ENCODE measurements around the gene SRF. TPM values are rescaled to one million over a fixed set of nuclear protein-coding genes. Genes with fewer than 3 reads are reported as not detected.

Gene SRF
- total RNA-seq, 4 donors from 2014 or later: 26.7 to 32.6 (median 29.6) TPM

DNA sequence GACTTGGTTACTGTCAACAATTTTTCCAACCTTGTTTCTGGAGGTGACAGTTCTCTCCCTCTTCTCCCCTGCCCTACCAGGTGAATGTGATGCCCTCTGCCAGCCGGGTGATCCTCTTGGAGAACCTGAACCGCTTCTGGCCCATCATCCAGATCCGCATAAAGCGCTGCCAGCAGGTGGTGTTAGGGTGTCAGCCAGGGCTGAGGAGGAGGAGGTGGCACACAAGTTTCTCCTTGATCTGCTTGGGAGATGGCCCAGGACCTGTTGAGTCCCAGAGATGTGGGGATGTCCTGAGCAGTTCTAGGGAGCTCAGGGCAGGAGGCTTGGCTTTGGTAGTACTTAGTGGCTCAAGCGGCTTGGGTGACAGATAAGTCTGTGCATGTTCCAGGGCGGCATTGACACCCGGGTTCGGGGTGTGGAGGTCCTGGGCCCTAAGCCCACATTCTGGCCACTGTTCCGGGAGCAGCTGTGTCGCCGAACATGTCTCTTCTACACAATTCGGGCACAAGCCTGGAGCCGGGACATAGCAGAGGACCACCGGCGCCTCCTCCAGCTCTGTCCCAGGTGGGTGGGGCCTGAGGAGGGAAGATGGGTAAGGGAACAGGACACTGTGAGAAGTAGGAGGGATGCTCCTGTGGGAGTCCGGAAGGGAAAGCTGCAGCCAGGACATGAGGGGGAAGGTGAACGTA is 32.1 kb downstream of the SRF start:
- 96% methylated on average over 10 of the region's 17 CpGs; no CpG with 5 or more reads in 1 of the 2 donors for WGBS, 2 donors (ENCODE audit: low coverage in 1 of 2)
- in situ Hi-C loops (cut with MboI; ENCODE audit: low pct_ligation_motif_present in 1 of 4, low pct_unique_long_range_greater_than_20kb in 1 of 4, low sequenced_read_pairs in 3 of 4) (no loop called here), intact Hi-C loops (cut with DNase I; ENCODE audit: low total_unique reads) (no loop called here)

DNA sequence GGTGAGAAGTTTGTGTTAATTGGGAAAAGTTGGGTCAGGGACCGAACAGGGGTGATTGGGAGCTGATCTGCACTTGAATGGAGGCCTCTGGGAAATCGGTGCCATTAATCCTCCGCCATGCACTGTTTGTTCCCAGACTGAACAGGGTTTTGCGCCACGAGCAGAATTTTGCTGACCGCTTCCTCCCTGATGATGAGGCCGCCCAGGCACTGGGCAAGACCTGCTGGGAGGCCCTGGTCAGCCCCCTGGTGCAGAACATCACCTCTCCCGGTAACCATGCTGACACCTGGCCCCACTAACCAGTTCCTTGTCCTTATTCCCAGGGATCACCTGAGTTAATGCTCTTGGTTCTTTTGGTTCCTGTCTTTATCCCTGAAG is 32.6 kb downstream of the SRF start:
- no peak overlapping the region for H3K4me3 ChIP-seq
- no peaks in the 10 kb centered on the region for H3K4me1 ChIP-seq
- no peaks in the 10 kb centered on the region for H3K27me3 ChIP-seq
- in situ Hi-C loops (cut with MboI; ENCODE audit: low pct_ligation_motif_present in 1 of 4, low pct_unique_long_range_greater_than_20kb in 1 of 4, low sequenced_read_pairs in 3 of 4): no loop called here
- WGBS, 2 donors (ENCODE audit: low coverage in 1 of 2): 94% methylated on average over 8 of the region's 8 CpGs; no CpG with 5 or more reads in 1 of the 2 donors
- peaks cover 0 to 4% (median 0%) of the 10 kb centered on the region in 4 donors for H3K36me3 ChIP-seq
- H3K27ac ChIP-seq: no peak overlapping the region
- intact Hi-C loops (cut with DNase I; ENCODE audit: low total_unique reads): no loop called here
- no peaks in the 10 kb centered on the region for H3K9me3 ChIP-seq
- no peak for DNase-seq
- TF ChIP-seq, protein P1, sequence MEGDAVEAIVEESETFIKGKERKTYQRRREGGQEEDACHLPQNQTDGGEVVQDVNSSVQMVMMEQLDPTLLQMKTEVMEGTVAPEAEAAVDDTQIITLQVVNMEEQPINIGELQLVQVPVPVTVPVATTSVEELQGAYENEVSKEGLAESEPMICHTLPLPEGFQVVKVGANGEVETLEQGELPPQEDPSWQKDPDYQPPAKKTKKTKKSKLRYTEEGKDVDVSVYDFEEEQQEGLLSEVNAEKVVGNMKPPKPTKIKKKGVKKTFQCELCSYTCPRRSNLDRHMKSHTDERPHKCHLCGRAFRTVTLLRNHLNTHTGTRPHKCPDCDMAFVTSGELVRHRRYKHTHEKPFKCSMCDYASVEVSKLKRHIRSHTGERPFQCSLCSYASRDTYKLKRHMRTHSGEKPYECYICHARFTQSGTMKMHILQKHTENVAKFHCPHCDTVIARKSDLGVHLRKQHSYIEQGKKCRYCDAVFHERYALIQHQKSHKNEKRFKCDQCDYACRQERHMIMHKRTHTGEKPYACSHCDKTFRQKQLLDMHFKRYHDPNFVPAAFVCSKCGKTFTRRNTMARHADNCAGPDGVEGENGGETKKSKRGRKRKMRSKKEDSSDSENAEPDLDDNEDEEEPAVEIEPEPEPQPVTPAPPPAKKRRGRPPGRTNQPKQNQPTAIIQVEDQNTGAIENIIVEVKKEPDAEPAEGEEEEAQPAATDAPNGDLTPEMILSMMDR (IDR thresholded peaks at IDR 0.05): no peak
- TF ChIP-seq EP300 (IDR thresholded peaks at IDR 0.05; ENCODE audit: low read depth) (no peak), POLR2AphosphoS5 (IDR thresholded peaks at IDR 0.05) (no peak), POLR2A (IDR thresholded peaks at IDR 0.05) (no peak)

More for the DNA sequence above, 32.1 kb downstream of the SRF start:
- H3K27me3 ChIP-seq: no peaks in the 10 kb centered on the region
- H3K9me3 ChIP-seq: no peaks in the 10 kb centered on the region
- H3K36me3 ChIP-seq: peaks cover 0 to 4% (median 2%) of the 10 kb centered on the region in 4 donors
- no peaks in the 10 kb centered on the region for H3K4me1 ChIP-seq
- TF ChIP-seq POLR2AphosphoS5 (IDR thresholded peaks at IDR 0.05): no peak
- no peak for TF ChIP-seq EP300 (IDR thresholded peaks at IDR 0.05; ENCODE audit: low read depth)
- no peak for TF ChIP-seq POLR2A (IDR thresholded peaks at IDR 0.05)
- TF ChIP-seq, protein P1 (IDR thresholded peaks at IDR 0.05): no peak
- H3K4me3 ChIP-seq: no peak overlapping the region
- H3K27ac ChIP-seq: no peak overlapping the region
- no peak for DNase-seq

DNA sequence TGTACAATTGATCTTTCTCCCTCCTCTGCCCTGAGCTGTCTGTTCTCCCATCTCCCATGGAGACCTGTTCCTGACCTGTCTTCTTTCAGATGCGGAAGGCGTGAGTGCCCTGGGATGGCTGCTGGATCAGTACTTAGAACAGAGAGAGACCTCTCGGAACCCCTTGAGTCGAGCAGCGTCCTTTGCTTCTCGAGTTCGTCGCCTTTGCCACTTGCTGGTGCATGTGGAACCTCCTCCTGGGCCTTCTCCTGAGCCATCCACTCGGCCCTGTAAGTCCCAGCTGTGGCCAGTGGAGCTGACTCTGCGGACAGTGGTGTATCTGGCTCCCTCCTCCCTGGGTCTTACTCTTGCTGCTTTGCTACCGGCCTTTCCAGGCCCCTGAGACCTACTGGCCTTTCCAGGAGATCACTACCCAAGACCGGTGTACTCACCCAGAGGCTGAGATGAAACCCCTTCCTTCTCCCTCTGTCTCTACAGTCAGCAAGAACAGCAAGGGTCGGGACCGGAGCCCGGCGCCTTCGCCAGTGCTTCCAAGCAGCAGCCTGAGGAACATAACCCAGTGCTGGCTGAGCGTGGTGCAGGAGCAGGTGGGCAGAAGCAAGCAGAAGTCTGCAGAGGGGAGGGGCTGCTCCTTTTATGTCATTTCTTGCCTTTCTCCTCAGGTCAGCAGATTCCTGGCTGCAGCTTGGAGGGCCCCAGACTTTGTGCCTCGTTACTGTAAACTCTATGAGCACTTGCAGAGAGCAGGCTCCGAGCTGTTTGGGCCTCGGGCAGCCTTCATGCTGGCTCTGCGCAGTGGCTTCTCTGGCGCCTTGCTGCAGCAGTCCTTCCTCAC is 33.4 kb downstream of the SRF start:
- Histone ChIP-seq H3K27me3 (no peaks in the 10 kb centered on the region), H3K4me3 (no peak overlapping the region), H3K36me3 (peaks cover 0 to 2% (median 0%) of the 10 kb centered on the region in 4 donors), H3K27ac (no peak overlapping the region), H3K4me1 (no peaks in the 10 kb centered on the region), H3K9me3 (no peaks in the 10 kb centered on the region)
- intact Hi-C loops (cut with DNase I; ENCODE audit: low total_unique reads) (no loop called here), in situ Hi-C loops (cut with MboI; ENCODE audit: low pct_ligation_motif_present in 1 of 4, low pct_unique_long_range_greater_than_20kb in 1 of 4, low sequenced_read_pairs in 3 of 4) (no loop called here)
- no peak for DNase-seq
- TF ChIP-seq EP300 (IDR thresholded peaks at IDR 0.05; ENCODE audit: low read depth): no peak
- TF ChIP-seq POLR2A (IDR thresholded peaks at IDR 0.05): no peak
- 94% methylated on average over 23 of the region's 23 CpGs; no CpG with 5 or more reads in 1 of the 2 donors for WGBS, 2 donors (ENCODE audit: low coverage in 1 of 2)

DNA sequence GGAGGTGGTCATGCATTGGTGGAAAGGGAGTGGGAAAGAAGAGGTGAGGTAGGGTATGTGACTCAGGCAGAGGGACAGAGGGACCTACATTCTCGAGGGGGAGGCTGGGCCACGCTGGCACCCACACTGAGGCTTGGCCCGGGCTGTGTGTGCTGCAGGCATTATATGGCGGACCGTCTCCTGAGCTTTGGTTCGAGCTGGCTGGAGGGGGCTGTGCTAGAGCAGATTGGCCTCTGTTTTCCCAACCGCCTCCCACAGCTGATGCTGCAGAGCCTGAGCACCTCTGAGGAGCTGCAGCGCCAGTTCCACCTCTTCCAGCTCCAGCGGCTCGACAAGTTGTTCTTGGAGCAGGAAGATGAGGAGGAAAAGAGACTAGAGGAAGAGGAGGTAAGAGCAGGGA is 34.8 kb downstream of the SRF start:
- H3K27ac ChIP-seq: no peak overlapping the region
- H3K9me3 ChIP-seq: no peaks in the 10 kb centered on the region
- no peaks in the 10 kb centered on the region for H3K36me3 ChIP-seq
- no peaks in the 10 kb centered on the region for H3K4me1 ChIP-seq
- in situ Hi-C loops (cut with MboI; ENCODE audit: low pct_ligation_motif_present in 1 of 4, low pct_unique_long_range_greater_than_20kb in 1 of 4, low sequenced_read_pairs in 3 of 4) (no loop called here), intact Hi-C loops (cut with DNase I; ENCODE audit: low total_unique reads) (no loop called here)
- TF ChIP-seq POLR2AphosphoS5 (IDR thresholded peaks at IDR 0.05): no peak
- TF ChIP-seq, protein P1 (IDR thresholded peaks at IDR 0.05): no peak
- TF ChIP-seq EP300 (IDR thresholded peaks at IDR 0.05; ENCODE audit: low read depth): no peak
- TF ChIP-seq POLR2A (IDR thresholded peaks at IDR 0.05): no peak
- no peaks in the 10 kb centered on the region for H3K27me3 ChIP-seq
- DNase-seq: no peak
- H3K4me3 ChIP-seq: no peak overlapping the region
- WGBS, 2 donors (ENCODE audit: low coverage in 1 of 2): 88 to 94% methylated on average over 9 to 10 of the region's 10 CpGs
